ENCODE measurements around the gene NF1. TPM values are rescaled to one million over a fixed set of nuclear protein-coding genes. Genes with fewer than 3 reads are reported as not detected.

Gene NF1
- total RNA-seq, 4 donors from 2014 or later, result 40.9 to 64.8 (median 44.5) TPM

GRCh38 chr17:31294231-31294630 is 199.5 kb downstream of the NF1 start:
- H3K27ac ChIP-seq (replicated peaks in 1 of 4), result no peak overlapping the region
- H3K4me3 ChIP-seq, result no peak overlapping the region
- WGBS, result 93% methylated on average over 3 of the region's 3 CpGs
- intact Hi-C loops (cut with DNase I), result no loop called here
- H3K4me1 ChIP-seq, result no peaks in the 10 kb centered on the region
- TF ChIP-seq CTCF (IDR thresholded peaks at IDR 0.05), result no peak
- no peak for TF ChIP-seq POLR2AphosphoS5 (IDR thresholded peaks at IDR 0.05)
- TF ChIP-seq POLR2A (IDR thresholded peaks at IDR 0.05; ENCODE audit: low read depth), result no peak
- no peak for TF ChIP-seq EP300 (IDR thresholded peaks at IDR 0.05)
- H3K9me3 ChIP-seq, result no peaks in the 10 kb centered on the region
- H3K27me3 ChIP-seq, result no peaks in the 10 kb centered on the region
- DNase-seq (ENCODE audit: extremely low spot score), result no peak
- peaks cover 0 to 9% (median 4%) of the 10 kb centered on the region in 4 donors for H3K36me3 ChIP-seq

- Histone ChIP-seq H3K4me1 (no peaks in the 10 kb centered on the region), H3K4me3 (no peak overlapping the region), H3K9me3 (no peaks in the 10 kb centered on the region), H3K36me3 (peaks cover 0 to 9% (median 4%) of the 10 kb centered on the region in 4 donors), H3K27me3 (no peaks in the 10 kb centered on the region), H3K27ac (replicated peaks in 1 of 4) (no peak overlapping the region)
- DNase-seq (ENCODE audit: extremely low spot score), result no peak
- intact Hi-C loops (cut with DNase I), result no loop called here
- TF ChIP-seq EP300 (IDR thresholded peaks at IDR 0.05) (no peak), POLR2A (IDR thresholded peaks at IDR 0.05; ENCODE audit: low read depth) (no peak), POLR2AphosphoS5 (IDR thresholded peaks at IDR 0.05) (no peak)
- WGBS, result 86% methylated on average over 3 of the region's 3 CpGs
These were observed 200.2 kb downstream of the NF1 start for GRCh38 chr17:31294820-31295488.

GRCh38 chr17:31295489-31295871 is 200.7 kb downstream of the NF1 start:
- peaks cover 0 to 9% (median 4%) of the 10 kb centered on the region in 4 donors for H3K36me3 ChIP-seq
- 100% methylated on average over 1 of the region's 1 CpG for WGBS
- H3K27ac ChIP-seq (replicated peaks in 1 of 4), result no peak overlapping the region
- H3K27me3 ChIP-seq, result no peaks in the 10 kb centered on the region
- H3K4me1 ChIP-seq, result no peaks in the 10 kb centered on the region
- TF ChIP-seq EP300 (IDR thresholded peaks at IDR 0.05), result no peak
- no peak for TF ChIP-seq CTCF (IDR thresholded peaks at IDR 0.05)
- no peak for TF ChIP-seq POLR2A (IDR thresholded peaks at IDR 0.05; ENCODE audit: low read depth)
- no peak for TF ChIP-seq POLR2AphosphoS5 (IDR thresholded peaks at IDR 0.05)
- intact Hi-C loops (cut with DNase I), result no loop called here
- H3K9me3 ChIP-seq, result no peaks in the 10 kb centered on the region
- no peak for DNase-seq (ENCODE audit: extremely low spot score)
- H3K4me3 ChIP-seq, result no peak overlapping the region

- TF ChIP-seq CTCF (IDR thresholded peaks at IDR 0.05) (no peak), POLR2AphosphoS5 (IDR thresholded peaks at IDR 0.05) (no peak)
- Histone ChIP-seq H3K9me3 (no peaks in the 10 kb centered on the region), H3K4me1 (no peaks in the 10 kb centered on the region), H3K27ac (replicated peaks in 1 of 4) (no peak overlapping the region), H3K4me3 (no peak overlapping the region), H3K36me3 (peaks cover 0 to 9% (median 4%) of the 10 kb centered on the region in 4 donors), H3K27me3 (no peaks in the 10 kb centered on the region)
- intact Hi-C loops (cut with DNase I), result no loop called here
- WGBS, result 89% methylated on average over 2 of the region's 2 CpGs
- no peak for DNase-seq (ENCODE audit: extremely low spot score)
These were observed 201.4 kb downstream of the NF1 start for GRCh38 chr17:31296142-31296541.

GRCh38 chr17:31297090-31297489 is 202.3 kb downstream of the NF1 start, which contains the start of gene OMG:
Gene OMG (minus strand): TSS chr17:31297239. CDS start chr17:31296331, 908 bp downstream.
- 88% methylated on average over 7 of the region's 7 CpGs for WGBS
- Histone ChIP-seq H3K27ac (replicated peaks in 1 of 4) (no peak within 1 kb of the TSS), H3K36me3 (peaks cover 0 to 3% (median 1%) of the 10 kb centered on the region in 4 donors), H3K4me1 (no peaks in the 10 kb centered on the region), H3K27me3 (no peaks in the 10 kb centered on the region), H3K9me3 (no peaks in the 10 kb centered on the region), H3K4me3 (no peak within 1 kb of the TSS)
- no peak for DNase-seq (ENCODE audit: extremely low spot score)
- intact Hi-C loops (cut with DNase I), result no loop called here
- TF ChIP-seq POLR2AphosphoS5 (IDR thresholded peaks at IDR 0.05) (no peak), POLR2A (IDR thresholded peaks at IDR 0.05; ENCODE audit: low read depth) (no peak), EP300 (IDR thresholded peaks at IDR 0.05) (no peak), CTCF (IDR thresholded peaks at IDR 0.05) (no peak)
